CD4-positive, alpha-beta T cell treated with Interleukin-6 at 100 ng/mL for 8 hours (primary cell): ENCODE results near the gene VPS41.
"Not testable (repeated sequence)": the region's sequence is repeated elsewhere in the genome, so short reads cannot be mapped to it uniquely, and the experiment has no call there.

Experiments used
- DNase-seq: peaks from one replicate; pipeline ENCODE4 v3.0.0-alpha.2; 2020; ENCODE audit warnings: mixed read lengths, low spot score

The VPS41 gene

DNA sequence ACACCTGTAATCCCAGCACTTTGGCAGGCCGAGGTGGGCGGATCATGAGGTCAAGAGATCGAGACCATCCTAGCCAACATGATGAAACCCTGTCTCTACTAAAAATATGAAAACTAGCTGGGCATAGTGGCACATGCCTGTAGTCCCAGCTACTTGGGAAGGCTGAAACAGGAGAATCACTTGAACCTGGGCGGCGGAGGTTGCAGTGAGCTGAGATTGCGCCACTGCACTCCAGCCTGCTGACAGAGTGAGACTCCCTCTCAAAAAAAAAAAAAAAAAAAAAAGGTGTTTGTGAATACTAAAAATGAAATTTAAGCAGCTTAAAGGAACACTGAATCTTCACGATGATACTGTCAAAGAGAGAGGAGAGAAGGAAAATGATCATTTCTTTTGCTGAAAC lies 54.0 kb downstream of the VPS41 start:
- not testable (repeated sequence) for DNase-seq

GRCh38 chr7:38851321-38851720 lies 57.7 kb downstream of the VPS41 start:
- DNase-seq, result no peak

GRCh38 chr7:38846280-38846679 lies 62.7 kb downstream of the VPS41 start:
- no peak for DNase-seq

- no peak for DNase-seq
Measured at GRCh38 chr7:38844952-38845563, 63.9 kb downstream of the VPS41 start.

- no peak for DNase-seq
Measured at GRCh38 chr7:38842746-38843145, 66.2 kb downstream of the VPS41 start.

DNA sequence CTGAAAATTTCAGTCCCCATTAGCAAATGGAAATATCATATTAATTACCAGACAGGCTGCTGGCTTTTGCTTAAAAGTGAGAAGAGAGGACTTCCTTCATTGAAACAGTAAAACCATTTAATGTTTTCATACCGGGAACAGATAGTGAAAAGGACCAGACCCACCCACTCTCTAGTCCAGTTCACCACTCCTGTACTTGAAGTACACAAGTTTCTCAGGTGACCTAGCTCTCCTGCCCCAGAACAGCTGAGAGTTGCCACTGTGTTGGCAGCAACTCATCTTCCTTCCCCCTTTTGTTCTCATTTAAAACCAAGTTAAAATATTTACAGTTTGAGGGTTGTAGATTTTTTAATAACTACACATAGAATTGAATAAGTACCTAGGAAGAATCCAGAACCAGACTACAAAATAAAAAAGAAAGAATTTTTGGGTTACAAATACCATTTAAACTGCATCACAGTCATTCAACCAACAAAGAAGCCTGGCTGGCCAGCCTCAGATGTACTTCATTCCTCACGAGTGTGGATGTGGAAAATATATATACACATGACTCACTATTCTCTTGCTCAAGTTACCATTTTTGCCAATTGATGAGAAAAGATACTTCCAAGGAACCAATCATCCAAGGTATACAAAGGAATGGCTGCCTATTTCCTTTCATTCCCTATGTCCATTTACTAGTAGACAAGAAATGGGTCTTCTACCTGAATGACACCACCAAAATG lies 68.1 kb downstream of the VPS41 start:
- DNase-seq, result no peak

DNA sequence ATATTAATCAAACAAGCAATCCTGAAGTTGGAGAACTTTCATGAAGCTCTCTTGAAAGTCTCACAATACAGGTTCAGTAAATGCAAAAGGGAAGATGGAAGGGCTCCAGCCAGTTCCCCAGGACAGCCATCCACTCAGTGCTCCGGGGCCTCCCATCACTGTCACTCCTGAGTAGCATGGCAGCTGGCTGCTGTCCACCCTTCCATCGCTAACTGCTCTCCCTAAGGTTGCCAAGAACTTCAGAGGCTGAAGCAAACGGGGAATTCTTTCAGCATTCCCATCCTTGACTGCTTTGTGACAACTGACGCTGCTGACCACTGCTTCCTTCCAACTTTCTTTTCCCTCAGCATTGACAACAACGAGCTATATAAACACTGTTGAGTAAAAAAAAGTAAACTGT lies 69.1 kb downstream of the VPS41 start:
- no peak for DNase-seq

DNA sequence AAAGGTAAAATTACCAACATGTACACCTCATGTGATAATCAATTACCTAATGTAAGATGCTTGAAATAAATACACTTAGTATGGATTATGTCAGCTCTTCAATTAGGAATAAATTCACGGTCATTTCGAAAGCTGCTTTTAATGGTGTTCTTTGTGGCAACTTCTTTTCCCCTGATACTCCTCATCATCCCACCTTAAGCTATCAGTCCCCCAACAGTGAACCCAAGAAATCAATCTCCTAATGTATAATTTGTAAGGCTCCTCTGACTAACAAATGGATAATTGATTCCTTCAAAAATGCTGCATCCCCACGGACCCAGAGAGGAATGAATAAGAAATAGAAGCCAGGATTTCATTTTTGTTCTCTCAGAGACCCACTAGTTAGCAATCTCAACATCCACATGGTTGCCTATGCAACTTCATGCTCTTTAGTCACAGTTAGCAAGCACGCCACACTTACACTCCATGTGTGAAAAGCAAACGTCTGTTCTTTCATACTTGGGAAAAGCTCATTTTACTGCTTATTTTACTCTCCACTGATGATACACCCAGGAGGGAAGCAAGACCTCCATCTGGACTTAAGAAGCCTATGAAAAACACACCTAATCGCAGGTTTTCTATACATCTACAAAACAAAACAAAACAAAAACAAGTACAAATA lies 70.1 kb downstream of the VPS41 start:
- DNase-seq, result no peak

GRCh38 chr7:38834357-38834756 lies 74.6 kb downstream of the VPS41 start:
- no peak for DNase-seq

DNA sequence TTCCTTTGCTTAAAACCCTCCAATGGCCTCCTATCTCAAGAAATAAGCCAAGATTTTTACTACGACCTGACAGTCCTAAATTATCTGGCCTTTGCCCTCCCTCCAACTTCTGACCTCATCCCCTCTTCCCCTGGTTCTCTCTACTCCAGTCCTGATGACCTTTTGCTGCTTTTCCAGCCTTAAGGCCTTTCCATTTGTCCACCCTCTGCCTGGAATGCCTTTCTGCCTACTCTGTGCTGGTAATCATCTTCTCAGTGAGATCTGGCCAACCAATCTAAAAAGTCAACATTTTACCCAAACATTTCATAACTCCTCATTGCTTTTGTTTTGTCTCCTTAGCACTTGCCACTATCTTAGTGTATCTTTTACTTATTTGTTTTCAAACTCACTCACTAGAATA lies 75.7 kb downstream of the VPS41 start:
- DNase-seq, result no peak

GRCh38 chr7:38831259-38831996 lies 77.6 kb downstream of the VPS41 start:
- DNase-seq, result no peak

GRCh38 chr7:38830826-38831225 lies 78.2 kb downstream of the VPS41 start:
- no peak for DNase-seq

DNA sequence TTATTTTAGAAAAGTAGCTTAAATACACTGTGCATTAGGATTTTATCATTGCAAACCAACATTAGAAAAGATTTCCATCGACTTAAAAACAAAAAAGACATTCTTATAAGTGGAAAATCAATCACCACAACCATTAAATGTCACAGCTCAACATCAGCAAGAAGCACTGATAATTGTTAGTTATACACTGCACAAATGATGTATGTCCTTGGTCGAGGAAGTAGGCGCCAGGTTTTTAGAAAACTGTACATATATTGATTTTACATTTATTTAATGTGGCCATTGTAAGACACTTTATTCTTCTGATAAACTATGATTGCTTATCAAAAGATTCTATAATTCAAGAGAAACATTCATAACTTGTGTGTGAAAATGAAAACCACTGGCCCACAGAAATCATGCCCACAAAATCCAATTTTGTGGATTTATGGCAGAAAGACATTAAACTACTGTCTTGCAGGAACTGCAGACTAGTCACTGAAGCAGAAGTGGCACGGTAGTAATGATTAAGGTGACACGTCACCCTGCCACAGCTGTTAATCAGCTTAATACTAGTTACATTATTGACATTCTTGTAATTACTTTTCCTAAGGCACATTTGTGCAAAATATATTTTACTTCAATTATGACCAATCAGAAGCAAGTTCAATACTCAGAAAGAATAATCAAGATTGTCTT lies 79.4 kb downstream of the VPS41 start:
- no peak for DNase-seq

GRCh38 chr7:38828026-38828425 lies 81.0 kb downstream of the VPS41 start:
- no peak for DNase-seq

DNA sequence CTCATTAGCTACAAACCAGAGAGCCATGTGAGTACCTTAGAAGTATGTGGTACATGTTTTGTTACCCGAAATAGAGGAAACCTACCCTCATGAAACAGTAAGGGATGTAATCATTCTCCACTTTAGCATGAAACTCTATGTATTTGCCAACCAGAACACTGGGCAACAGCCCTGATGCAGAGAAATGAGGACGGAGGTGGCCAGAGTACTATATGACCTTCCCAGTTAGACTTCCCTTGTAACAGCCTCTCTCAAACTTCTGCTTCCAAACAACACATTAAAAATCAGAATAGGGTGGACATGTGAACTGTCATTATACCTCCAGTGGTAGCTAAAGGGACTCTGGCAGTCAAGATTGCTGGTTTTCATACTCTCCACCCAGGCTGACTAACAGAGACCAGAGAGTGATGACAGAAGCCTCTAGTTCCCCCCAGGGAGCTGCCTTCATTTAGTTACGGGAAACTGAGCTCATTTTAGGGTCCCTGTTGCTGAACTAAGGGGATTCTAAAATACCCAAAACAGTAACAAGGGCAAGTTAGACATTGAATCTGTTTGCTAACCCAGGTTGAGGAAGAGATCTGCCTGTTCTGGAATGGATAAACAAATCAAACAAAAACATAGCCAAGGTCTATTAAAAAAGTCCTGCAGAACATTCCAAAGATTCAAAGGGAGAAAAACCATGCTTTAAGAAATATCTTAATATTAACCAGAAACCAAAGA lies 83.1 kb downstream of the VPS41 start:
- no peak for DNase-seq

DNA sequence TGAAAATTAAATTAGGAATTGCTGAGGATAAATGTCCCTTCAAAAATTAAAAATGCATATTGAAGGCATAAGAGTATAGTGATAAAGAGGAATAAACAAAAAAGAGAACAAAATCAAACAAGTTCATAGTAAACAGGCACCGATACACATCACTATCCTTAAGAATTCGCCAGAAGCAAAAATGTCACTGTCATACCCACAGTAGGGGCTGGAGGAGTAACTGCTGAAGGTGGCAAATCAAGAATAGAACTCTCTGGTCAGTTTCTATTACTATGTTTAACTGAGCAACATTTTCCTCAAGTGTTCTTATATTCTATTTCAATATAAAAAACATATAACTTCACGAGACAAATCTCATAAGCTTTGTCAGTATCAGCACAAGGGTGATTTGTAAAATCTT lies 84.0 kb downstream of the VPS41 start:
- DNase-seq, result no peak

DNA sequence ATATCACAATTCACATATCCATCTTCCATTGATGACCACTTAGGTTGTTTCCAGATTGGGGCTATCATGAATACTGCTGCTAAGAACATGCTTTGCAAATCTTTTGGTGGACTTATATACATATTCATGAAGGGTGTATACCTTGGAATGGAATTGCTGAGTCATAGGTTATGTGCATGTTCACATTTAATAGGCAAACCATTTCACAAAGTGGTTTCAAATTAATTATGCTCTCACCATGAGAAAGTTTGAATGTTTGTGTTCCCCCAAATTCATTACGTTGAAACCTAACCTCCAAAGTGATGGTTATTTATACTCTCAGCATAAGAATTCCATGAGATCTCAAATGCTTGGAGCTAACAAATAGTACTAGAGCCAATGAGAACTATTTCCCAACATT lies 86.4 kb downstream of the VPS41 start:
- DNase-seq, result no peak

- no peak for DNase-seq
Measured at GRCh38 chr7:38820571-38820970, 88.4 kb downstream of the VPS41 start.

DNA sequence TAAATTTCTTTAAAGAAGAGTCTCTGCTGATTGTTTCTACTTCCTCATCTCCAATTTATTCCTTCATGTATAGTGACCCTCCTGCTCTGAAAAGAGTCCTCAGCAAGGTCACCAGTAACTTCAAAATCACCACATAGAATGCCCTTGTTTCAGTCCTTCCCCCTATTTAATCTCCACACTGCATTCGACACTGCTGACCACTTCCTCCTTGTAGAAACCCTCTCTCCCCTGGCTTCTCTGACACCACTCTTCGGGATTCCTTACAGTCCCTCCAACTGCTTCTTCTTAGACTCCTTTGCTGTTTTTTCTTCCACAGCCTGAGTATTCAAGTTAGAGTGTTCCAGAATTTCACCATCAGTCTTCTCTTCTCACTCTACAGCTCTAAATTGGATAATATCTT lies 89.5 kb downstream of the VPS41 start:
- no peak for DNase-seq

DNA sequence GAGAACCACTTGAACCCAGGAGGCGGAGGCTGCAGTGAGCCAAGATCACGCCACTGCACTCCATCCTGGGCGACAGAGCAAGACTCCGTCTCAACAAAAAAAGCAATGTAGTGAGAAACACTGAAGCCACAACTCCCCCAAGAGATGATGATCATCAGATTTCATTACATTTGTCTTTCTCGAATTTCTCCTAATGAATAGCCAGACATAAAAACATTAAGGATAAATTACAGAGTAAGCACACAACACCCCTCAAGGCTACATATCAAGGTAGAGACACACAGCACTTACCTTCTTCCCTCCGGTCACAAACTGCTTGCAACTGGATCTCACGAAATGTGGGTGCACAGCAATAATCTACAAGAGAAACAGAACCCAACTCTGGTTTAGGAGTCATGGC lies 91.5 kb downstream of the VPS41 start:
- DNase-seq, result no peak

DNA sequence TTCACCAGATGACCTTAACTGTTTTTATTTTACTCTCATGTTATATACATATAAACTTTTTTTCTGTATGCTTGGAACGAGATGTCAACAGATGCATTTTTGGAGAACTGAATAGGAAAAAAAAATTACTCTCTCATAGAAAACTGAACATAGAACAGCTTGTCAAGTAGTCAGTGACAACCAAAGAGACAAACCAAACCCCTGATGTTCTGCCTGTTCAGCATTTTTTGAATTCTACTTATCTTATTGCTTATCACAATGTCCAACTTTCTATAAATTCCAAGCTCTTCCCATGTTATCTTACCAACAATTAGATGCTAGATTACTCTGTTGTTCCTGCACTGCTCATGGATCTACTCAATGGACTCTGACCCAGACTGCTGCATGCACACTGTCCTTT lies 95.2 kb downstream of the VPS41 start:
- no peak for DNase-seq

GRCh38 chr7:38806912-38807311 lies 102.1 kb downstream of the VPS41 start:
- no peak for DNase-seq
